Uterus (tissue), 4 donors: ENCODE data around the gene PTCD3. TPM values are rescaled to one million over a fixed set of nuclear protein-coding genes. Genes with fewer than 3 reads are reported as not detected.

ENCODE experiments used
- DNase-seq, 2 donors: peaks; one replicate each; pipeline ENCODE4 v3.0.0-alpha.2; 2019 to 2020
- H3K27ac ChIP-seq, 2 donors: fragments of 200-600 bp; sonication (generic); 1 replicate in 1 of 2; 2 replicates in 1 of 2; pipeline ENCODE4 v1.5.1; 2016 to 2018
- H3K27me3 ChIP-seq, 2 donors: fragments of 200-600 bp; sonication (generic); one replicate each; pipeline ENCODE4 v1.5.1; 2018 to 2019; ENCODE audit warnings: control low read depth in 1 of 2
- H3K36me3 ChIP-seq, 2 donors: fragments of 200-600 bp; sonication (generic); one replicate each; pipeline ENCODE4 v1.5.1; 2019; ENCODE audit warnings: control low read depth in 1 of 2
- H3K4me1 ChIP-seq, 2 donors: fragments of 200-600 bp; sonication (generic); one replicate each; pipeline ENCODE4 v1.5.1; 2018 to 2019; ENCODE audit warnings: control low read depth in 1 of 2
- H3K4me3 ChIP-seq, 2 donors: fragments of 200-600 bp; sonication (generic); 1 replicate in 1 of 2; 2 replicates in 1 of 2; pipeline ENCODE4 v1.5.1; 2018 to 2019; ENCODE audit warnings: mild to moderate bottlenecking in 1 of 2
- H3K9me3 ChIP-seq, 2 donors: fragments of 200-600 bp; sonication (generic); one replicate each; pipeline ENCODE4 v1.5.1; 2019; ENCODE audit warnings: control low read depth in 1 of 2
- CTCF ChIP-seq, 4 experiments: fragments of 200-600 bp in 2 of 4; fragments of 450-650 bp in 2 of 4; sonication (generic) in 2 of 4; IDR thresholded peaks; one replicate each; pipeline ENCODE4 v1.5.1; 2016 to 2019; ENCODE audit warnings: antibody characterized with exemption in 4 of 4, mild to moderate bottlenecking in 2 of 4, moderate library complexity in 1 of 4
- POLR2A ChIP-seq, 2 donors: fragments of 450-650 bp; IDR thresholded peaks; one replicate each; pipeline ENCODE4 v1.6.1; 2016; ENCODE audit warnings: antibody characterized with exemption in 2 of 2, mild to moderate bottlenecking in 1 of 2, moderate library complexity in 1 of 2
- intact Hi-C: fragments of 100-400 bp; cut with DNase I; formaldehyde crosslinking; loops from one replicate; pipeline ENCODE4 v1.15.1; 2023; ENCODE audit warnings: low total_unique reads
- total RNA-seq, 4 donors: library from RNA; depleted of rRNA in 3 of 4; stranded (reverse); fragments of >200 nt in 3 of 4; gene quantifications; one replicate each; pipeline versions ENCODE4 v1.1.0 to v1.2.4, GENCODE V29; 2014 to 2023
- donor health status: DM: yes; HTN: yes; CAD: no.

PTCD3 gene
- total RNA-seq, 4 donors from 2014 or later: 87.9 to 160 (median 103) TPM

GRCh38 chr2:86094229-86094628, 11.8 kb upstream of the PTCD3 start:
- Histone ChIP-seq H3K9me3 (no peaks in the 10 kb centered on the region), H3K36me3 (no peaks in the 10 kb centered on the region), H3K27me3 (no peaks in the 10 kb centered on the region), H3K4me1 (no peaks in the 10 kb centered on the region), H3K4me3 (no peak overlapping the region), H3K27ac (no peak overlapping the region)
- no peak for DNase-seq
- intact Hi-C loops: no loop called here
- no peak for TF ChIP-seq POLR2A (IDR thresholded peaks at IDR 0.05)
- TF ChIP-seq CTCF (IDR thresholded peaks at IDR 0.05): no peak

GRCh38 chr2:86097114-86097896, 8.7 kb upstream of the PTCD3 start:
- intact Hi-C loops: no loop called here
- no peak overlapping the region for H3K4me3 ChIP-seq

GRCh38 chr2:86097913-86098312, 8.1 kb upstream of the PTCD3 start:
- Histone ChIP-seq H3K27me3 (no peaks in the 10 kb centered on the region), H3K9me3 (no peaks in the 10 kb centered on the region), H3K36me3 (no peaks in the 10 kb centered on the region), H3K4me1 (no peaks in the 10 kb centered on the region), H3K27ac (no peak overlapping the region), H3K4me3 (no peak overlapping the region)
- intact Hi-C loops: no loop called here
- TF ChIP-seq POLR2A (IDR thresholded peaks at IDR 0.05) (no peak), CTCF (IDR thresholded peaks at IDR 0.05) (no peak)
- no peak for DNase-seq

More at GRCh38 chr2:86097114-86097896, 8.7 kb upstream of the PTCD3 start:
- TF ChIP-seq CTCF (IDR thresholded peaks at IDR 0.05) (no peak), POLR2A (IDR thresholded peaks at IDR 0.05) (no peak)
- H3K4me1 ChIP-seq: no peaks in the 10 kb centered on the region
- H3K36me3 ChIP-seq: no peaks in the 10 kb centered on the region
- no peak overlapping the region for H3K27ac ChIP-seq
- DNase-seq: no peak
- no peaks in the 10 kb centered on the region for H3K27me3 ChIP-seq
- H3K9me3 ChIP-seq: no peaks in the 10 kb centered on the region

GRCh38 chr2:86102157-86102556, 3.9 kb upstream of the PTCD3 start:
- Histone ChIP-seq H3K4me3 (no peak overlapping the region), H3K4me1 (no peaks in the 10 kb centered on the region), H3K27ac (no peak overlapping the region), H3K9me3 (no peaks in the 10 kb centered on the region), H3K36me3 (no peaks in the 10 kb centered on the region), H3K27me3 (no peaks in the 10 kb centered on the region)
- DNase-seq: no peak
- no peak for TF ChIP-seq POLR2A (IDR thresholded peaks at IDR 0.05)
- no peak for TF ChIP-seq CTCF (IDR thresholded peaks at IDR 0.05)
- intact Hi-C loops: no loop called here

GRCh38 chr2:86105252-86105968, 625 bp upstream of the PTCD3 start, which contains the start of gene POLR1A:
Gene POLR1A, minus strand, starts transcription at chr2:86105886. Its CDS starts 110 bp downstream, at chr2:86105776.
- Histone ChIP-seq H3K9me3 (no peaks in the 10 kb centered on the region), H3K27ac (peak within 1 kb of the TSS; percentile 81 to 84), H3K4me3 (peak within 1 kb of the TSS; percentile 66 to 77), H3K27me3 (no peaks in the 10 kb centered on the region), H3K4me1 (no peaks in the 10 kb centered on the region), H3K36me3 (no peaks in the 10 kb centered on the region)
- intact Hi-C loops: no loop called here
- DNase-seq: peak; percentile 88 to 92
- TF ChIP-seq POLR2A (IDR thresholded peaks at IDR 0.05): no peak
- peak in 1 of 4 experiments; percentile 10 for TF ChIP-seq CTCF (IDR thresholded peaks at IDR 0.05)
